Activated CD8-positive, alpha-beta T cell treated with anti-CD3 and anti-CD28 coated beads, Interleukin-2, amount 10 ng/mL, durations not matched to agents 7 days and 5 days (primary cell): ENCODE measurements around the gene JCAD. TPM values are rescaled to one million over a fixed set of nuclear protein-coding genes. Genes with fewer than 3 reads are reported as not detected.

ENCODE experiments used
- ATAC-seq: fragments of 150-1000 bp; cut with Tn5 transposase; one replicate; pipeline ENCODE4 v1.10.0; 2021; ENCODE audit warnings: moderate library complexity
- CTCF ChIA-PET: fragments of 350-600 bp; sonication (Branson Sonifier 250); formaldehyde crosslinking; loops from one replicate; lab custom pipeline; 2021; ENCODE audit warnings: antibody characterized with exemption; lab: Charles Lee
- POLR2A ChIA-PET: fragments of 350-600 bp; sonication (Branson Sonifier 250); formaldehyde crosslinking; loops from one replicate; lab custom pipeline; 2021; ENCODE audit warnings: antibody characterized with exemption; lab: Charles Lee
- DNase-seq: peaks from one replicate; pipeline ENCODE4 v3.0.0-alpha.2; 2020
- H3K27ac Mint-ChIP-seq: one replicate; pipeline ENCODE4 v1.8.0; 2021; ENCODE audit warnings: mild to moderate bottlenecking, mixed read lengths
- H3K27me3 Mint-ChIP-seq: one replicate; pipeline ENCODE4 v1.8.0; 2021; ENCODE audit warnings: low read depth, mixed read lengths
- H3K36me3 Mint-ChIP-seq: one replicate; pipeline ENCODE4 v1.8.0; 2021; ENCODE audit warnings: low read depth, mixed read lengths
- H3K4me1 Mint-ChIP-seq: one replicate; pipeline ENCODE4 v1.8.0; 2021; ENCODE audit warnings: low read depth, mixed read lengths
- H3K4me3 Mint-ChIP-seq: one replicate; pipeline ENCODE4 v1.8.0; 2021; ENCODE audit warnings: mild to moderate bottlenecking, mixed read lengths
- H3K9me3 Mint-ChIP-seq: one replicate; pipeline ENCODE4 v1.8.0; 2022; ENCODE audit warnings: mixed read lengths; ENCODE audit not compliant: insufficient read depth
- total RNA-seq, 2 experiments: library from RNA; stranded (reverse); gene quantifications; one replicate each; pipeline ENCODE4 v1.2.3, GENCODE V29; 2021

The JCAD gene
- total RNA-seq, 2 experiments from 2014 or later: 0.05 to 0.08 TPM

GRCh38 chr10:30093303-30093950, 34.0 kb upstream of the JCAD start:
- POLR2A ChIA-PET: no interaction called here
- no peak for ATAC-seq
- H3K27ac Mint-ChIP-seq: no peak overlapping the region

GRCh38 chr10:30092151-30092790, 32.9 kb upstream of the JCAD start:
- DNase-seq: no peak
- H3K36me3 Mint-ChIP-seq: no peaks in the 10 kb centered on the region
- no peaks in the 10 kb centered on the region for H3K9me3 Mint-ChIP-seq
- peaks cover 33% of the 10 kb centered on the region for H3K27me3 Mint-ChIP-seq
- no peak overlapping the region for H3K4me3 Mint-ChIP-seq
- ATAC-seq: no peak
- H3K27ac Mint-ChIP-seq: no peak overlapping the region
- no peaks in the 10 kb centered on the region for H3K4me1 Mint-ChIP-seq
- ChIA-PET POLR2A (no interaction called here), CTCF (interaction anchor here (1.4 kb wide), 1 partner anchor 11 kb away, joined by 5 read pairs; no protein-coding TSS in a partner anchor)

More at GRCh38 chr10:30093303-30093950, 34.0 kb upstream of the JCAD start:
- Mint-ChIP-seq H3K4me1 (no peaks in the 10 kb centered on the region), H3K4me3 (no peak overlapping the region), H3K9me3 (no peaks in the 10 kb centered on the region), H3K27me3 (peaks cover 35% of the 10 kb centered on the region), H3K36me3 (no peaks in the 10 kb centered on the region)
- DNase-seq: no peak
- CTCF ChIA-PET: interaction anchor here (1.3 to 1.4 kb wide), 2 partner anchors 12 to 91 kb away, joined by 4 to 5 read pairs; no protein-coding TSS in a partner anchor

DNA sequence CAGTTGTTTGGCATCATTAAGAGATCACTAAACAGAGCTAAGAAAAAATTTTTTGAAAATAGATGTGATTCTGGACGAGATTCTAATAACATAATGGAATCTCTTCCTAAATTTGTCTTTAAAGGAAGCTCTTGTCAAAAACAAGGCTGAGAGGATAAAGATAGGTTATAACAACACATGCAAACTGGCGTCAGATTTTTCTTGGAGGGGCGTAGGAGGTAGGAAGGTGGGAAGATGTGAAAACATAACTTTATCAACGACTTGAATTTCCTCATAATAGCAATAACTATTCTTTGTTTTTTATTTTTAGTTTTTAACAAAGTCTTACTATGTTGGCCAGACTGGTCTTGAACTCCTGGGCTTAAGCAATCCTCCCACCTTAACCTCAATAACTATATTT, 31.8 kb upstream of the JCAD start:
- Mint-ChIP-seq H3K27ac (no peak overlapping the region), H3K4me1 (no peaks in the 10 kb centered on the region), H3K36me3 (no peaks in the 10 kb centered on the region), H3K27me3 (peaks cover 34% of the 10 kb centered on the region), H3K9me3 (no peaks in the 10 kb centered on the region), H3K4me3 (no peak overlapping the region)
- ChIA-PET CTCF (no interaction called here), POLR2A (interaction anchor here (0.6 kb wide), 1 partner anchor 179 kb away, joined by 3 read pairs; no protein-coding TSS in a partner anchor)
- ATAC-seq (no peak), DNase-seq (no peak)

DNA sequence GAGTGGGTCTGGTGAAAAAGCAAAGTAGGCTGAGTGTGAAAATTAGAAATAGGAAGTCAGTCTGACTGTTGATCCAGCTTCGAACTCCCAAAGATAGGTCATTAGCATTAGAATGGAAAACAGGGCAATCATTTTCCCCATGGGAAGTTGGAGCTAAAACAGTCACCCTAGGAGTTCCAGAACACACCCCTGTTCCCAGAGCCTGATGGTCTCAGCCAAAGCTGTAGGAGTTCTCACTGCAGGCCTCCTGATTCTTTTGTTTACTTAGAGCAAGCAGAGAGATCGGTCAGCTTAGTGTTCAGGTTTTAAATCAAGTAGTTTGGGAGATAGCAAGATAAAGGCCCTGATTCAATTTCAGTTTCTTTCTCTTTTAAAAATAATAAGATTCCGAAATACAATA, 28.8 kb upstream of the JCAD start:
- DNase-seq (no peak), ATAC-seq (no peak)
- H3K36me3 Mint-ChIP-seq: no peaks in the 10 kb centered on the region
- no peaks in the 10 kb centered on the region for H3K4me1 Mint-ChIP-seq
- peaks cover 26% of the 10 kb centered on the region for H3K27me3 Mint-ChIP-seq
- ChIA-PET CTCF (no interaction called here), POLR2A (no interaction called here)
- no peaks in the 10 kb centered on the region for H3K9me3 Mint-ChIP-seq
- H3K4me3 Mint-ChIP-seq: no peak overlapping the region
- H3K27ac Mint-ChIP-seq: no peak overlapping the region

- no peak overlapping the region for H3K27ac Mint-ChIP-seq
- H3K9me3 Mint-ChIP-seq: peaks cover 5% of the 10 kb centered on the region
- H3K4me3 Mint-ChIP-seq: no peak overlapping the region
- POLR2A ChIA-PET: no interaction called here
- ATAC-seq: no peak
- CTCF ChIA-PET: no interaction called here
- H3K4me1 Mint-ChIP-seq: no peaks in the 10 kb centered on the region
- H3K36me3 Mint-ChIP-seq: no peaks in the 10 kb centered on the region
- no peak for DNase-seq
- H3K27me3 Mint-ChIP-seq: peaks cover 30% of the 10 kb centered on the region
Measured at GRCh38 chr10:30083934-30084333, 24.5 kb upstream of the JCAD start.

GRCh38 chr10:30081182-30081581, 21.8 kb upstream of the JCAD start:
- Mint-ChIP-seq H3K27me3 (peaks cover 40% of the 10 kb centered on the region), H3K9me3 (peaks cover 5% of the 10 kb centered on the region), H3K27ac (no peak overlapping the region), H3K4me1 (no peaks in the 10 kb centered on the region), H3K36me3 (no peaks in the 10 kb centered on the region), H3K4me3 (no peak overlapping the region)
- CTCF ChIA-PET: interaction anchor here (0.8 to 1.9 kb wide), 2 partner anchors 12 to 83 kb away, joined by 4 to 5 read pairs; no protein-coding TSS in a partner anchor
- POLR2A ChIA-PET: no interaction called here
- DNase-seq (no peak), ATAC-seq (no peak)

DNA sequence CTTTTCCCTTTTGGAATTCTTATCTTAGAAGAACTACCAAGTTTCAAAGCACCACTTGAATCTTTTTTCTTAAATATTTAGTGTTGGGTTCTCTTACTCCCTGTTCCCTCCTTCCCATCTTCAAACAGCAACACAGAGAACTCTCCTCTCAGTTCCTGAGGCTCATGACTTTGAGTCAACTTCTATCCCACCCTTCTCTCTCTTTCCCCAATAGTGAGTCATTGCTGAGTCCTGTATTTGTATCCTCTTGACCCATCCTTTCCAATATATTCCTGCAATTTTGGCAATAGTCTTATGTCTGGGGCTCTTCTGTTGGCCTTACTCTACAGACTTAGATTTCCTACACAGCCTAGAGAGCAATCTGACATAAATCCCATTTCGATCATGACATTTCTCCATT, 20.8 kb upstream of the JCAD start:
- Mint-ChIP-seq H3K27ac (no peak overlapping the region), H3K9me3 (peaks cover 5% of the 10 kb centered on the region), H3K27me3 (peaks cover 35% of the 10 kb centered on the region), H3K4me3 (no peak overlapping the region), H3K4me1 (no peaks in the 10 kb centered on the region), H3K36me3 (no peaks in the 10 kb centered on the region)
- ATAC-seq (no peak), DNase-seq (no peak)
- CTCF ChIA-PET: no interaction called here
- POLR2A ChIA-PET: no interaction called here

DNA sequence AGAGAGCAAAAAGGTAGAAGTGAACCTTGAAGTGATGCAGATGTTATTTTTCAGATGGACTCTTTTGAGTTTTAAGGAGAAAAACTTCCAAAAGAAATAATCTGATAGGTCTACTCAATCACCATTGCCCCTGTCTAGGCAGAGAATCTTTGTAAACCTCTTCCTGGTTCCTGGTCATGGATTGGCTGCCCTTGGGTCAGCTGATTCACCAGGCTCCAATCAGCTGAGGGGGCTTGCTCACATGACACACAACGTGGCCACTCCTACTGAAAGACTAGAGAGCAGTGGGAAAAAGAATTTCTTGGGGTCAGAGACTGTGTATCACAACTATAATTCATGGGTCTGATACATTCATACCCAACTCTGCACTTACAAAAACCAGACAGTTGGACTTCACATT, 20.0 kb upstream of the JCAD start:
- no peak for ATAC-seq
- CTCF ChIA-PET: no interaction called here
- no peak overlapping the region for H3K27ac Mint-ChIP-seq
- H3K36me3 Mint-ChIP-seq: no peaks in the 10 kb centered on the region
- DNase-seq: no peak
- POLR2A ChIA-PET: no interaction called here
- no peaks in the 10 kb centered on the region for H3K4me1 Mint-ChIP-seq
- H3K27me3 Mint-ChIP-seq: peaks cover 34% of the 10 kb centered on the region
- H3K4me3 Mint-ChIP-seq: no peak overlapping the region
- H3K9me3 Mint-ChIP-seq: peaks cover 5% of the 10 kb centered on the region

DNA sequence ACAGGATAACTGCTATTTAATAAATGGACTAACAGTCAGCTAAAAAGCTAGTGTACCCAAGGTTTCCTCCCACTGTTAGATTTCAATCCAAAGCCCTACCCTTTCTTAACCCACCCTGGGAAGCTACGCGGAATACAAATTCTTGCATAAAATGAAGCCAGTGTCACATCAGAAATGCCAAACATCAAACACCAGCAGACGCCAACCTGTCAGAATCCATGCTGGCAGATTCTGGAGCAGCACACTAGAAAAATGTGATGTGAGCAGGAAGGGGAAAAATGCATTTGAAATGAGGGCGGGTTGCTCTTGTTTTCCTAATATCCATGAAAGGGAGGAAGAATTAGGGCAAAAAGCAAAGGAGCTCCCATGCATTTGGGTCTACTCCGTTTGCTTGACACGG, 16.1 kb upstream of the JCAD start:
- DNase-seq: no peak
- CTCF ChIA-PET: no interaction called here
- Mint-ChIP-seq H3K4me3 (no peak overlapping the region), H3K36me3 (no peaks in the 10 kb centered on the region), H3K4me1 (no peaks in the 10 kb centered on the region), H3K27ac (no peak overlapping the region), H3K27me3 (peaks cover 43% of the 10 kb centered on the region), H3K9me3 (peaks cover 5% of the 10 kb centered on the region)
- ATAC-seq: no peak
- POLR2A ChIA-PET: no interaction called here

- Mint-ChIP-seq H3K4me1 (no peaks in the 10 kb centered on the region), H3K27me3 (peaks cover 44% of the 10 kb centered on the region), H3K9me3 (peaks cover 5% of the 10 kb centered on the region), H3K36me3 (no peaks in the 10 kb centered on the region), H3K27ac (no peak overlapping the region), H3K4me3 (no peak overlapping the region)
- ChIA-PET POLR2A (no interaction called here), CTCF (no interaction called here)
- ATAC-seq (no peak), DNase-seq (no peak)
Measured at GRCh38 chr10:30074933-30075332, 15.5 kb upstream of the JCAD start.

- CTCF ChIA-PET: no interaction called here
- no peak for ATAC-seq
- Mint-ChIP-seq H3K4me3 (no peak overlapping the region), H3K36me3 (no peaks in the 10 kb centered on the region), H3K9me3 (no peaks in the 10 kb centered on the region), H3K4me1 (no peaks in the 10 kb centered on the region), H3K27ac (no peak overlapping the region), H3K27me3 (peaks cover 42% of the 10 kb centered on the region)
- POLR2A ChIA-PET: no interaction called here
- no peak for DNase-seq
Measured at GRCh38 chr10:30074090-30074489, 14.7 kb upstream of the JCAD start.

DNA sequence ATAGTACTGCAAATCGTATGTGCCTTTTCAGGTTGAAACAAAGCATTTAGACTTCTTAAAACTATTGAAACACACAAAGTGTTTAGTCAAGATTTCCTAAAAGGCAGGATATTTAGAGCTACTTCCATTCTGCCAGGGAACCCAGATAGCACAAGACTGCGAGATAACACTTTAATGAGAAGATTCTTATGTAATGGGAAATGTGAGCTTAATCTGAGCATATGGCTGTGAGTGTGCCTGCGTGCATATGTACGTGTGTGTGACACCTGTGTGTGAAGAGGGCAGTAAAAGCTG, 14.3 kb upstream of the JCAD start:
- H3K27me3 Mint-ChIP-seq: peaks cover 42% of the 10 kb centered on the region
- no peak overlapping the region for H3K27ac Mint-ChIP-seq
- no peaks in the 10 kb centered on the region for H3K36me3 Mint-ChIP-seq
- H3K4me1 Mint-ChIP-seq: no peaks in the 10 kb centered on the region
- H3K9me3 Mint-ChIP-seq: no peaks in the 10 kb centered on the region
- no peak overlapping the region for H3K4me3 Mint-ChIP-seq
- no peak for ATAC-seq
- ChIA-PET POLR2A (no interaction called here), CTCF (interaction anchor here (1.4 kb wide), 1 partner anchor 75 kb away, joined by 4 read pairs; no protein-coding TSS in a partner anchor)
- no peak for DNase-seq
